Large intestine (tissue), 3 donors: ENCODE results near the gene IQSEC1. TPM values are rescaled to one million over a fixed set of nuclear protein-coding genes. Genes with fewer than 3 reads are reported as not detected.

Experiments used
- DNase-seq, 2 donors: peaks; one replicate each; pipeline versions ENCODE4 v3.0.0 to v3.0.0-alpha.2; 2013
- H3K27ac ChIP-seq: one replicate; pipeline ENCODE4 v1.5.1; 2013; ENCODE audit warnings: low read length
- H3K27me3 ChIP-seq: 2 replicates; pipeline ENCODE4 v1.6.1; 2013; ENCODE audit warnings: low read length; ENCODE audit not compliant: control insufficient read depth, insufficient read depth
- H3K36me3 ChIP-seq: 2 replicates; pipeline ENCODE4 v1.6.1; 2013; ENCODE audit warnings: low read length; ENCODE audit not compliant: control insufficient read depth, insufficient read depth
- H3K4me1 ChIP-seq: one replicate; pipeline ENCODE4 v1.6.1; 2013; ENCODE audit warnings: low read length; ENCODE audit not compliant: control insufficient read depth, insufficient read depth
- H3K4me3 ChIP-seq: one replicate; pipeline ENCODE4 v1.5.1; 2013; ENCODE audit warnings: low read length
- H3K9me3 ChIP-seq: one replicate; pipeline ENCODE4 v1.6.1; 2013; ENCODE audit warnings: mild to moderate bottlenecking, low read depth, low read length, moderate library complexity; ENCODE audit not compliant: control insufficient read depth
- WGBS: methylation state at CpG from one replicate; pipeline ENCODE4 v1.1.5; 2013; ENCODE audit warnings: low lambda C conversion rate; ENCODE audit not compliant: insufficient coverage; 5-methylcytosine and 5-hydroxymethylcytosine counted together
- polyA plus RNA-seq: library from polyadenylated mRNA; unstranded; fragments of 120-200 nt; gene quantifications from one replicate; pipeline ENCODE4 v1.2.1, GENCODE V29; 2013

Gene IQSEC1
- polyA plus RNA-seq, 1 donor = 24.3 TPM

DNA sequence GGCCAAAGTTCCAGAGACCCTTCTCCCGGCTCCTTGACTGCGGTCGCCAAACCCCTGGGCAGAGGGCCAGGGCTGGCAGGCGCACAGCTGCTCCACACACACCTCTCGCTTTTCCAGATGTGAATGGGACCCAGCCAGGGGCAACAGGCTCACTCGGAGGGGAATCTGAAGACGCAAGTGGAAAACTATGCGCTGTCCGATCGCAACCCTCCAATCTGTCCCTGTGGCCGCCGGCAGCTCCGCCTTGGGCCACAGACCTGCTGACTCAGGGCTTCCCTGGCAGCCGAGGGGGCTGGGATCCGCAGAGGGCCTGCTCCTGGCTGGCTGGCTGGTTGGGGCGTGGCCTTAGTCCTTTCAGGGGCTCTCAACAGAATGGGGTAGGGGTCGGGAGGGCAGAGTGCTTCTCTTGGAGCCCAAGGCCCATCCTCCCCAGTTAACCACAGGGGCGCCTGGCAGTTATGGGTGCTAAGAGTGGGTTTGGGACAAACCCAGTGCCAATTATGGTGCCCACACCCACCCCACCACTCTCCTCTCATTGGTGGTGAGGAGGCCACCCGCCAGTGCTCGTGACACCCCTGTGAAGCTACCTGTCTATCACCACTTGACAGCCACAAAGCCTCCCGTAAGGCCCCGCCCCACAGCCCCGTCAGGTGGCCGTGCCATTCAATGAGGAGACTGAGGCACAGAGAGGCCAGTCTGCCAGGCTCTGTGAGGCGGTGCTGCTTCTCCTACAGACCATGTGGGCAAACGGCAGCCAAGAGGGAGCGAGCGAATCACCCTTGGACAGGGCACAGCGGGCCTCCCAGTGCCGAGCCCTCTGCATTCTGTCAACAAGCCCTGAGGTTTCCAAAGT lies 53.8 kb downstream of the IQSEC1 start:
- no peaks in the 10 kb centered on the region for H3K9me3 ChIP-seq
- DNase-seq = peak; percentile 23 to 42
- WGBS = no CpG with 5 or more reads among the region's 30 CpGs
- H3K4me3 ChIP-seq = peak overlapping the region; percentile 10
- H3K36me3 ChIP-seq = no peaks in the 10 kb centered on the region
- peaks cover 13% of the 10 kb centered on the region for H3K4me1 ChIP-seq
- no peak overlapping the region for H3K27ac ChIP-seq
- peaks cover 9% of the 10 kb centered on the region for H3K27me3 ChIP-seq

DNA sequence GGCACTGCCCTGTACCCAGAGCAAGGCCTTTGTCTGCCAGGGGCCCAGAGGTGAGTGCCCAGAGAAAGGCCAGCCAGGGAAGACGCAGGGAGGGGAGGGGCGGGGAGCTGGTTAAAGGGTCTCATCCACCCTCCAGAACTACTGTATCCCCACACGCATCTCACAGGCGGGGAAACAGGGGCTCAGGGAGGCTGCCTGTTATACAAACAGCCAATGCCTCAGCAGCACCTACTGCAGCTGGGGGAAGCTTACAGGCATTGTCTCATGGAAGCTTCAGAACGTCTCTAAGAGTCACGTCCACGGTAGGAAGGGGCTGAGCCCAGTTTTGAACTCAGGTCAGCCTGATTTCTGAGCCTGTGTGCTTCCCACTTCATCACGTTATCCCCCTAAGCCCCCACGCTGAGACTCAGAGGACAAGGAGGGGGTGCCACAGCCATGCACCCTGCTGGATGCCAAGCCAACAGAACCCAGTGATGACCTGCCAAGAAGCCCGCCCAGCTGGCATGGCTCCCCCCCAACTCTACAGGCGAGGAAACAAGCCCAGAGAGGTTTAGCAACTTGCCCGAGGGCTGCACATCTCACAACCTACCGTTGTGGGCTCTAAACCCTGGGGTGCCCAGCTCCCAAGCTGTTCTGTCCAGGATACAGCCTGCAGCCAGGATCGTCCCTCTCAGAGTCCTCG lies 54.5 kb downstream of the IQSEC1 start:
- peaks cover 13% of the 10 kb centered on the region for H3K4me1 ChIP-seq
- H3K27me3 ChIP-seq = peaks cover 9% of the 10 kb centered on the region
- no CpG with 5 or more reads among the region's 15 CpGs for WGBS
- H3K36me3 ChIP-seq = no peaks in the 10 kb centered on the region
- no peaks in the 10 kb centered on the region for H3K9me3 ChIP-seq
- H3K4me3 ChIP-seq = peak overlapping the region; percentile 10
- H3K27ac ChIP-seq = no peak overlapping the region
- no peak for DNase-seq

DNA sequence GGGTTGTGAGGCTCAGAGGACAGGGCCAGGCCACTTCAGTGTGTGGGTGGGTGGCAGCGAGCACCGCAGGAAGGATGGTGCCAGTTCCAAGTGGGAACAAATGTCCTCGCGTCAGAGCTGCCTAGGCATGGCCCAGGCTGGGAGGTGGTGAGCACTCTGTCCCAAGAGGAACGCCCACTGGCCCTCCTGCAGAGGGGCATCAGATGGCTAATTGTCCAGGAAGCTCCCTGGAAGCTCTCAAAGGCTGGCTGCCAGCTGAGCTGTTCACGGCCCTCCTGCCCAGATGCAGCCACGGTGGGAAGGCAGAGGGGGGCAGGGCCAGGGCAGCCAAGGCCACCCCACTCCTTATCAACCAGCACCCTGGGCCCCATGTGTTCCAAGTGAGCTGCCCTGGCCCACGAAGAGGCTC lies 55.2 kb downstream of the IQSEC1 start:
- peaks cover 13% of the 10 kb centered on the region for H3K4me1 ChIP-seq
- H3K9me3 ChIP-seq = no peaks in the 10 kb centered on the region
- H3K27me3 ChIP-seq = peaks cover 9% of the 10 kb centered on the region
- no peak for DNase-seq
- H3K4me3 ChIP-seq = no peak overlapping the region
- H3K36me3 ChIP-seq = no peaks in the 10 kb centered on the region
- H3K27ac ChIP-seq = no peak overlapping the region
- no CpG with 5 or more reads among the region's 8 CpGs for WGBS

DNA sequence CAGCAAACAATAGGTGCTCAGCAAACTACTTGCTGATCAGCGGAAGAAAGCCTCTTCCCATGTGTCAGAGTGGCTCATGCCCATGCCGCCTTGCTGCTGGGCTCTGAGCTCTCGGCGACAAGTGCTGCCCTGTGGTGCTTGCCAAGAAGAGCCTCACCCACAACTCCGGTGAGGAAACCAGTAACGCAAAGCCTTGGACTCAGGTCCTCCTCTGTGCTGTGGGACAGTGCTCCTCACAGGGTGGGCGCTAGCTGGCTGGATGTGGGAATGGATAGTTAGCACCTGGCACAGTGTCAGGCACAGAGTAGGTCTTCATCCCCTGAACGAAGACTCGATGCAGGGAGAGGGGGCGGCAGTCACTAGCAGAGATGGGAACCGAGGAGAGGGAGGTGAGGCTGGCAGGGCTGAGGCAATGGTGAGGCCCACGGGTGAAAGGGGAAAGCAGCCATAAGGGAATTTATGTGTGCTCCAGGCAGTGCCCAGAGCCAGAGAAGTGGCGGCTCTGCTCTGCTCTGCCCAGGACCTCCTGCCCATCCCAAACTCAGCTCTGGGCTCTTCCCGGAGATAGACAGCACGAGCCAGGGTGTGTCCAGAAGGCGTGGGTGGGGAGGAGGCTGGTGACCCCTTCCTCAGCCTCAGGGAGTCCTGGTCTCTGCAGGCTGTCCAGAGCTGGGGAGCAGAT lies 55.7 kb downstream of the IQSEC1 start:
- Histone ChIP-seq H3K4me1 (peaks cover 9% of the 10 kb centered on the region), H3K9me3 (no peaks in the 10 kb centered on the region), H3K27ac (no peak overlapping the region), H3K27me3 (peaks cover 9% of the 10 kb centered on the region), H3K4me3 (no peak overlapping the region), H3K36me3 (no peaks in the 10 kb centered on the region)
- DNase-seq = no peak
- WGBS = no CpG with 5 or more reads among the region's 16 CpGs

DNA sequence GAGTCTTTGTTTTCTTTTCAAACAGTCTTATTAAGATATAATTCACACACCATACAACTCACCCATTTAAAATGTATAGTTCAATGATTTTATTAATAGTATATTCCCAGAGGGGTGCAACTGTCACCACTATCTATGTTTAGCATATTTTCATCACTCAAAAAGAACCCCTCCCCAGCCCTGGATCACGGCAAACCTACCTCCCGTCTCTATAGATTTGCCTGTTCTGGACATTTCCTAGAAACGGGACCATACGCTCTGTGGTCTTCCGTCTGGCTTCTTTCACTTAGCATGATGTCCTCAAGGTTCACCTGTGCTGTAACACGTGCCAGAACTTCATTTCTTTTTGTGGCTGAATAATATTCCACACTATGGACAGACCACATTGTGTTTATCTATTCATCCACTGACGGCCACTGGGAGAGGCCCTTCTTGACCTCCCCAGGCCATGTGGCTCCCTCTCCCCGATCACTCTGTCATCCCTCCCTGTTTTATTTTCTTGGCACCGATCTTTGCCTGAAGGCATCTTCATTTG lies 56.4 kb downstream of the IQSEC1 start:
- H3K4me3 ChIP-seq = no peak overlapping the region
- no peaks in the 10 kb centered on the region for H3K9me3 ChIP-seq
- no peak for DNase-seq
- peaks cover 9% of the 10 kb centered on the region for H3K27me3 ChIP-seq
- WGBS = 96% methylated on average over 7 of the region's 9 CpGs
- H3K4me1 ChIP-seq = peaks cover 12% of the 10 kb centered on the region
- H3K27ac ChIP-seq = no peak overlapping the region
- H3K36me3 ChIP-seq = no peaks in the 10 kb centered on the region

DNA sequence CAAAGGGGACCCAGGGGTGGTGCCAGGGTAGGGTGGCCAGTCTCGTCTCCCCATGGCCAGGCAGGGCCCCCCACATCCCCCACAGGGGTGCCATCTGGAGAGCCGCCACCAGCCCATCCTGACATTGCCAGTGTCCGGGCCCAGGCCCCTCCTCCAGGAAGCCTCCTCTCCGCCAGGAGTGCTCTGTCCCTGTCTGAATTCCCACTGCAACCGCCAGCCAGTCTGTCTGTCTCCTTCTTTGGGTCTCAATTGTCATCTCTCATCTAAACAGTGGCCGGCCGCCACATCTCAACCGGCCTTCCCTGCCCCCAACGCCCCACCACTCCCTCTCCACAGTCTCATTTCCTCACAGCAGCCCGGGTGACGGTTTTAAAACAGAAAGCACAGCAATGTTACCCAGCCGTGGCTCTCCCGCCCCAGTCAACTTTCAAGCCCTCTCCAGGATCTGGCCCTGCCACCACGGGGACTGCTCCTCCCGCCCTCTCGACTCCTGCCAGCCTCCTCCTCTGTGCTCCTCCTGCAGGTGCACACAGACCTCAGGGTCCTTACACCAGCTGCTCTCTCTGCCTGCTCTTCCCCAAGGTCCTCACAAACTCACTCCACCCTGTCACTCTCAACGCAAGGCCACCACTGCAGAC lies 57.0 kb downstream of the IQSEC1 start:
- Histone ChIP-seq H3K36me3 (no peaks in the 10 kb centered on the region), H3K9me3 (no peaks in the 10 kb centered on the region), H3K4me1 (peaks cover 12% of the 10 kb centered on the region), H3K27me3 (peaks cover 9% of the 10 kb centered on the region), H3K27ac (no peak overlapping the region), H3K4me3 (no peak overlapping the region)
- WGBS = no CpG with 5 or more reads among the region's 17 CpGs
- DNase-seq = peak in 1 of 2 donors; percentile 42

DNA sequence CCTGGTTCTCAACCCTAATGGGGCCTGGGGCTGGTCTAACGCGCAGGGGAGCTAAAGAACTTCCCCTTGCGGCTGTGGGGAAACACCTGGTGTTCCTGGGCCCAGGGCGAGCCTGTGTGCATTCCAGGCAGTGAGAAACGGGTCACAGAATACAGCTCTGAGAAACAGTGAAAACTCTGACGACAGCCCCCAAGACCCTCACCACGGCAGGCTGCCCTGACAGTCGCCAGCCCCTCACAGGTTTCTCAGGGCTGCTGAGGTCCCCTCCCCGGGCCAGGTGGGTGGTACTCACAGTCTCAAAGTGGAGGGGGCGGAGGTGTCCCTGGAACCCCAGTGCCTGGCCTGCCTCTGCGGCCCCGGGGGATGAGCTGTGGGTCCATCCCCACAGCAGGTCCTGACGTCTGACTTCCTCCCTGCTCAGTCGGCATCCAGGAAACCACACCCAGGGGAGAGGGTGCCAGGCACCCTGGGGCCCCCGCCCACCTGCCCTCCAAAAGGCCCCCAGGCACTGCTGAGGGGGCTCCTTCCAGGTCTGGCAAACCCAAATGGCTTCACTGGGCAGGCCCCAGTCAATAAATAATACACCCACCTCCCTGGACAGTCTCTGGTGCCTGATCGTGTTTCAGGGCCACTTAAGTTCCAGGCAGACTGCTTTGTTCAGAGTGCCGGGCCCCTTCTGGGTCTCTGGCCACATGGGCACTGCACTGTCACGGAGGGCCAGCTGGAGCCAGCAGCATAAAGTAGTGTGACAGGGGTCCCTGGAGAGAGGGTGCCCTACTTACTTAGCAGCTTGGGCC lies 57.7 kb downstream of the IQSEC1 start:
- Histone ChIP-seq H3K4me3 (no peak overlapping the region), H3K9me3 (no peaks in the 10 kb centered on the region), H3K4me1 (peaks cover 12% of the 10 kb centered on the region), H3K27me3 (peaks cover 9% of the 10 kb centered on the region), H3K27ac (no peak overlapping the region), H3K36me3 (no peaks in the 10 kb centered on the region)
- no CpG with 5 or more reads among the region's 18 CpGs for WGBS
- no peak for DNase-seq

DNA sequence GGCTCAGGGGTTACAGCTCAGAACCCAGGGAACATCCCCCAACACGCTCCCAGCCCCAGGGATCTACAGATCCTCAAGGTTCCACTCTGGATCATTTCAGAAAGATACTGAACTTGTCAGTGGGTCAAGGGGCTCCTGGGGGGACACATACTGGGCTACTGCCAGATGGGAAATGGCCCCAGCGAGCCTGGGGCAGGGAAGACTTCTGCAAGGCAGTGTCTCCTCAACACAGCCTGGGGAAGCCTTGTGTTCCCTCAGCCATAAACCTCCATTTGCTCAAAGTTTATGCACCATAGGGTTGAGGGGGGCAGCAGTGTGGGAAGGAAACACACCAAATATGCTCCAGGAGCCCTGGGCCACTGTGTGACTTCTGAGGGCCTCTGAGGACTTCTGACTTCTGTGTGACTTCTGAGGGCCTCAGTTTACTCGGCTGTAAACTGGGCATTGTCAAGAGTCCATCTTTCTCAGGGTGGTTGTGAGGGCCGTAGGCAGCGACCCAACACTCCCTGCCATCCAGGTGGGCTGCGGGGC lies 58.4 kb downstream of the IQSEC1 start:
- WGBS = no CpG with 5 or more reads among the region's 6 CpGs
- Histone ChIP-seq H3K4me3 (no peak overlapping the region), H3K36me3 (no peaks in the 10 kb centered on the region), H3K4me1 (peaks cover 12% of the 10 kb centered on the region), H3K9me3 (no peaks in the 10 kb centered on the region), H3K27me3 (peaks cover 7% of the 10 kb centered on the region), H3K27ac (no peak overlapping the region)
- DNase-seq = no peak

DNA sequence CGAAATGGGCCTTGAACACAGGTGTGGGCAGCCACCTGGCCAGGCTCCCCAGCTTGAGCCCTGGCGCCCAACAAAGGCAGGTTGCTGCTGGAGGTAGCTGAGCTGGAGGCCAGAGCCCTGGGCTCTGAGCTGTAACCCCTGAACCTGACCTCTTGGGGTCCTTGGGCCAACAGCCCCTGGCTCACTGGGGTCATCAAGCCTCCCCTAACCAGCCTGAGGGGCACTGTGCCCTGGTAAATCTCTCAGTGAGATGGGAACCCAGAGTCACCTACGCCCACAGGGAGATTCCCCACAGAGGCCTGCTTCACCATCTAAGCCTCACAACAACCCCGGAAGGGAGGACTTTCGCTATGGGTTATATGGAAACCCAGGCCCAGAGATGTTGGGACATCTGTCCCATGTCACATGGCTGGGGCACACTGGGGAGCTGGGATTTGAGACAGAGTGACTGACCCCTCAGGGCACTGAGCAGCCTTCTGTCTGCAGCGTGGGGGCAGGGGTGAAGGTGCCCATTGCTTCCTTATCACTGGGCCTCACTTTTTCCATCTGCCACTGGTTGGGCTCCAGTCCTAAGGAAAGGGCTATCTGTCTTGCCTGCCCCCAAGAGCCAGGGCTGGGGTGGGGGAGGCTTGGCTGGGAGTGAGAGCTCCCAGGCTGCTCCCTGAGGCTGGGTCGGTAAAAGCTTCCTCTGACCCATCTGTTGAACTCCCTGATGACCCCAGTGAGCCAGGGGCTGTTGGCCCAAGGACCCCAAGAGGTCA lies 59.1 kb downstream of the IQSEC1 start:
- Histone ChIP-seq H3K27ac (no peak overlapping the region), H3K4me1 (peaks cover 5% of the 10 kb centered on the region)
- no CpG with 5 or more reads among the region's 7 CpGs for WGBS

More for the DNA sequence above, 59.1 kb downstream of the IQSEC1 start:
- Histone ChIP-seq H3K36me3 (no peaks in the 10 kb centered on the region), H3K9me3 (no peaks in the 10 kb centered on the region), H3K27me3 (peaks cover 4% of the 10 kb centered on the region), H3K4me3 (no peak overlapping the region)
- no peak for DNase-seq
